Activated CD4-positive, alpha-beta T cell treated with anti-CD3 and anti-CD28 coated beads, Interleukin-2, amount 50 U/mL, for 4 hours (primary cell): ENCODE results near the gene ARHGEF1.
A peak's percentile ranks its signal among the peaks of the same experiment; 100 is the strongest.

Experiments
- DNase-seq, 2 experiments: peaks; one replicate each; pipeline ENCODE4 v3.0.0-alpha.2; 2020

Gene ARHGEF1

GRCh38 chr19:41886761-41887710, 4.1 kb downstream of the ARHGEF1 start:
- DNase-seq = peak in 1 of 2 experiments; percentile 38

GRCh38 chr19:41887711-41888382, 4.9 kb downstream of the ARHGEF1 start:
- peak; percentile 87 to 88 for DNase-seq

GRCh38 chr19:41888926-41889325, 5.9 kb downstream of the ARHGEF1 start:
- no peak for DNase-seq

- DNase-seq = no peak
These were observed 6.9 kb downstream of the ARHGEF1 start for GRCh38 chr19:41889896-41890295.

GRCh38 chr19:41890936-41891335, 8.0 kb downstream of the ARHGEF1 start:
- no peak for DNase-seq

- DNase-seq = no peak
These were observed 9.4 kb downstream of the ARHGEF1 start for GRCh38 chr19:41892173-41892902.

- DNase-seq = no peak
These were observed 10.9 kb downstream of the ARHGEF1 start for GRCh38 chr19:41893899-41894298.

- no peak for DNase-seq
These were observed 11.4 kb downstream of the ARHGEF1 start for GRCh38 chr19:41894350-41894749.

GRCh38 chr19:41895745-41896580, 13.0 kb downstream of the ARHGEF1 start:
- no peak for DNase-seq

- no peak for DNase-seq
These were observed 13.6 kb downstream of the ARHGEF1 start for GRCh38 chr19:41896581-41896942.

- no peak for DNase-seq
These were observed 14.2 kb downstream of the ARHGEF1 start for GRCh38 chr19:41897181-41897580.

- DNase-seq = no peak
These were observed 14.8 kb downstream of the ARHGEF1 start for GRCh38 chr19:41897820-41898219.

- no peak for DNase-seq
These were observed 15.3 kb downstream of the ARHGEF1 start for GRCh38 chr19:41898235-41898634.

- no peak for DNase-seq
These were observed 18.9 kb downstream of the ARHGEF1 start for GRCh38 chr19:41901707-41902360.

- no peak for DNase-seq
These were observed 19.6 kb downstream of the ARHGEF1 start for GRCh38 chr19:41902594-41902993.

- DNase-seq = no peak
These were observed 20.4 kb downstream of the ARHGEF1 start for GRCh38 chr19:41903193-41903953.

- no peak for DNase-seq
These were observed 21.3 kb downstream of the ARHGEF1 start for GRCh38 chr19:41904118-41904870.

GRCh38 chr19:41905273-41906002, 22.5 kb downstream of the ARHGEF1 start:
- no peak for DNase-seq

GRCh38 chr19:41906271-41906670, 23.3 kb downstream of the ARHGEF1 start:
- DNase-seq = no peak
